Activated CD4-positive, alpha-beta T cell treated with anti-CD3 and anti-CD28 coated beads for 36 hours (primary cell): ENCODE data around the gene AMN. TPM values are rescaled to one million over a fixed set of nuclear protein-coding genes. Genes with fewer than 3 reads are reported as not detected.

Experiments used
- ATAC-seq: fragments of 200-7000 bp; cut with Tn5 transposase; one replicate; pipeline ENCODE4 v1.10.0; 2021; ENCODE audit warnings: mild to moderate bottlenecking, moderate library complexity
- CTCF ChIA-PET: fragments of 350-600 bp; sonication (Branson Sonifier 250); formaldehyde crosslinking; loops from one replicate; lab custom pipeline; 2021; ENCODE audit warnings: antibody characterized with exemption; lab: Charles Lee
- POLR2A ChIA-PET: fragments of 350-600 bp; sonication (Branson Sonifier 250); formaldehyde crosslinking; loops from one replicate; lab custom pipeline; 2021; ENCODE audit warnings: antibody characterized with exemption, inconsistent platforms; lab: Charles Lee
- DNase-seq: peaks from one replicate; pipeline ENCODE4 v3.0.0-alpha.2; 2020
- H3K27ac Mint-ChIP-seq: one replicate; pipeline ENCODE4 v1.8.0; 2021; ENCODE audit warnings: mixed read lengths
- H3K27me3 Mint-ChIP-seq: one replicate; pipeline ENCODE4 v1.8.0; 2021; ENCODE audit warnings: mixed read lengths
- H3K36me3 Mint-ChIP-seq: one replicate; pipeline ENCODE4 v1.8.0; 2021; ENCODE audit warnings: low read depth, mixed read lengths
- H3K4me1 Mint-ChIP-seq: one replicate; pipeline ENCODE4 v1.8.0; 2021; ENCODE audit warnings: mixed read lengths
- H3K4me3 Mint-ChIP-seq: one replicate; pipeline ENCODE4 v1.8.0; 2021; ENCODE audit warnings: mild to moderate bottlenecking, moderate library complexity, mixed read lengths
- H3K9me3 Mint-ChIP-seq: one replicate; pipeline ENCODE4 v1.8.0; 2021; ENCODE audit warnings: low read depth, mixed read lengths
- intact Hi-C, 2 experiments: fragments of 100-400 bp; cut with DNase I in 1 of 2; cut with micrococcal nuclease in 1 of 2; formaldehyde crosslinking; loops; one replicate each; pipeline versions ENCODE4 v1.14.2 to v1.15.1; 2022 to 2024; cut with DNase I, micrococcal nuclease
- total RNA-seq, 2 experiments: library from RNA; stranded (reverse); gene quantifications; one replicate each; pipeline ENCODE4 v1.2.3, GENCODE V29; 2021

Gene AMN
- total RNA-seq, 2 experiments from 2014 or later, result 0.23 to 0.53 TPM

DNA sequence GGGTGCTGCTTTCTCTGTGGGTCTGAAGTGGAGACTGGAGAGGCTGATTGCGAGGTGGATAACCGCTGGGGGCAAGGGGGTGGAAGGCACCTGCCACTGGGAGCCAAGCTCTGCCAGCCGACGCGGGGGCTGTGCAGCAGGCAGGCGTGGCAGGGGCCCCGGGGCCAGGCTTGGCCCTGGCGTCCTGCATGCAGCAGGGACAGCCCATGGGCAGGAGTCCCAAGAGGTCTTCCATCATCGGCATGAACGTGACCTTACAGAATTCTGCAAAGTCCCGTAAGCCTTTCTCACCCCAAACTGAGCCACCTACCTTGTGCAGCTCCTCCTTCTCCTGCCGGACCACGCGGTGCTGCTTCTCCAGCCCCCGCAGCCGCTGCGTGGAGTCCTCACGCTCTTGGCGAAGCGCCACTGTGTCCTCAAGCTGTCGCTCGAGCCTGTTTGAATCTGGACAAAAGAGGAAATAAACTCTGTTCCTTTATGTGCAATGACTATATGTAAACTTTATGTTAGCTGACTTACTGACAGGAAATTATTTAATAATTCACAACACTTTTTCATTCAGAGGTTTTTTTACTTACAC is 51.3 kb downstream of the AMN start:
- H3K27me3 Mint-ChIP-seq, result no peaks in the 10 kb centered on the region
- no peak overlapping the region for H3K27ac Mint-ChIP-seq
- no peaks in the 10 kb centered on the region for H3K4me1 Mint-ChIP-seq
- ATAC-seq (no peak), DNase-seq (no peak)
- H3K4me3 Mint-ChIP-seq, result no peak overlapping the region
- CTCF ChIA-PET, result interaction anchor here (0.7 kb wide), 2 partner anchors 251 to 1203 kb away, joined by 3 to 5 read pairs; no protein-coding TSS in a partner anchor
- H3K9me3 Mint-ChIP-seq, result no peaks in the 10 kb centered on the region
- intact Hi-C loops, result no loop called here
- no peaks in the 10 kb centered on the region for H3K36me3 Mint-ChIP-seq
- POLR2A ChIA-PET, result no interaction called here

DNA sequence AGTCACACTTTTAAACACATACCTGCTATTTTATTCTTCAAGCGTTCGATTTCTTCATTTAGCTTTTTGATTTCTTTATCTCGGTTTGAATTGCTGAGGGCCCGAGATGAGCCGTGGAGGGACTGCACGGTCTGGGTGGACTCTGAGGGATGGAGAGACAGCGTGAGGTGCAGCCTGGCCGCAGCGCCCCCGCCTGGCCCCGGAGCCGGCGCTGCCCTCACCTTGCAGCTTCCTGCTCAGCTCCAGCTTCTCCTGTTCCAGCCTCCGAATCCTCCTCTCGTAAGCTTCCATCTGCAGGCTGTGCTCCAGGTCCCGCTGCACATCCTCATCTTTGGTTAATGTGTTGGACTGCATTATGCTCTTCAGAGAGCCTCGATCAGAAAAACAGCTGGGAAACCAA is 53.2 kb downstream of the AMN start:
- no peak for DNase-seq
- CTCF ChIA-PET, result interaction anchor here (0.7 to 1.3 kb wide), 3 partner anchors 9 to 281 kb away, joined by 3 to 4 read pairs (median 4); no protein-coding TSS in a partner anchor
- H3K27me3 Mint-ChIP-seq, result no peaks in the 10 kb centered on the region
- intact Hi-C loops, result no loop called here
- no peak overlapping the region for H3K27ac Mint-ChIP-seq
- peaks cover 5% of the 10 kb centered on the region for H3K4me1 Mint-ChIP-seq
- H3K36me3 Mint-ChIP-seq, result no peaks in the 10 kb centered on the region
- no peak for ATAC-seq
- H3K4me3 Mint-ChIP-seq, result no peak overlapping the region
- POLR2A ChIA-PET, result no interaction called here
- H3K9me3 Mint-ChIP-seq, result no peaks in the 10 kb centered on the region

DNA sequence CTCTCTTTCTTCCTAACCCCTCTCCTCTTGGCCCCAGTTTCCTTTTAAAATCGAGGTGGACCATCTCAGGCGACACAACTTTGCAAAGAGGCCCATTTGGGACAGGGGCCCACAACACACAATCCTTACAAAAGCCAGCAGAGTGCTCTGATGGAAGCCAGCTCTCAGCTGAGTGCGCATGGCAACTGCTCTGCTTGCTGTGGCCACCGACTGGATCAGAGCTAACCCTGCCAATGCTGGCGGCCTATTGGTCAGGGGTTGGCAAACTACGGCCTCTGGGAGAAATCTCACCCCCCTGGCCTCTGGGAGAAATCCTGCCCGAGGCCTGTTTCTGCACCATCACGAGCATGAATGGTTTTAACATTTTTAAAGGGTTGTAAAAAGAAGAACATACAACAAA is 55.0 kb downstream of the AMN start:
- DNase-seq (no peak), ATAC-seq (no peak)
- Mint-ChIP-seq H3K9me3 (no peaks in the 10 kb centered on the region), H3K27ac (no peak overlapping the region), H3K36me3 (no peaks in the 10 kb centered on the region), H3K4me3 (no peak overlapping the region), H3K4me1 (peaks cover 5% of the 10 kb centered on the region), H3K27me3 (no peaks in the 10 kb centered on the region)
- ChIA-PET POLR2A (no interaction called here), CTCF (no interaction called here)
- intact Hi-C loops, result no loop called here

DNA sequence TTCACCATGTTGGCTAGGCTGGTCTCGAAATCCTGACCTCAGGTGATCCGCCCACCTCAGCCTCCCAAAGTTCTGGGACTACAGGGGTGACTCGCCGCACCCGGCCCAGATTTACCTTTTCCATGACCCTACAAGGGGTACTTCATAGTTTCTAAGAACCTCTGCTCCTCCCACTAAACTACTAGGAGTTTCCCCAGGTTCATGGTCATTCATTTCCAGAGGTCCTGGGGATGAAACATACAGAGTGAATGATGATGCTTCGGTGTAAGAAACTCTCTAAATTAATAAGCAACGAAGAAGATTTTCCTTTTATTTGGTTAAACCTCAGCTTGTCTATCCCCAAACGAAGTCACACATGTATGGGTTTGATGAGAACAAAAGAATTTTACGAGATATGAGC is 56.9 kb downstream of the AMN start:
- POLR2A ChIA-PET, result no interaction called here
- no peak overlapping the region for H3K4me3 Mint-ChIP-seq
- ATAC-seq, result peak; percentile 83

DNA sequence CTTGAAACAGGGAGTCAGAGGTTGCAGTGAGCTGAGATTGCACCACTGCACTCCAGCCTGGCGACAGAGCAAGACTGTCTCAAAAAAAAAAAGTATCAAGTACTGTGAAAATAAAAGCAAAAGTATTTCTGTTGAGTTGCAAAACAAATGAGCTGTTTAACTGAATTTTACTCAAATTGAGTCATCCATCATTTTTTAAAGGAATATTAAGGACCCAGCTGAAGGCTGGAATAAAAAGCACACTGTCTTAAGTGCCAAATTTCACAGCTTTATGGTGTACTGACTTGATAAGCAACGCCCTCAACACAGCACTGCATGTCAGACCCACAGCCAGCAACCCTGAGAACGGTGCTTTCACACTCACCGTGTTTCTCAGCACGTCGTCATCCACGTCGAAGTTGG is 57.9 kb downstream of the AMN start:
- DNase-seq (no peak), ATAC-seq (no peak)
- Mint-ChIP-seq H3K4me3 (no peak overlapping the region), H3K9me3 (no peaks in the 10 kb centered on the region), H3K27me3 (no peaks in the 10 kb centered on the region), H3K4me1 (peaks cover 5% of the 10 kb centered on the region), H3K27ac (no peak overlapping the region), H3K36me3 (no peaks in the 10 kb centered on the region)
- POLR2A ChIA-PET, result no interaction called here
- CTCF ChIA-PET, result interaction anchor here (0.6 to 1.2 kb wide), 4 partner anchors 14 to 456 kb away, joined by 3 to 10 read pairs (median 4); no protein-coding TSS in a partner anchor
- intact Hi-C loops, result no loop called here

More for the DNA sequence above, 56.9 kb downstream of the AMN start:
- Mint-ChIP-seq H3K36me3 (no peaks in the 10 kb centered on the region), H3K9me3 (no peaks in the 10 kb centered on the region), H3K4me1 (peaks cover 5% of the 10 kb centered on the region), H3K27ac (no peak overlapping the region), H3K27me3 (no peaks in the 10 kb centered on the region)
- CTCF ChIA-PET, result no interaction called here
- DNase-seq, result peak; percentile 41
- intact Hi-C loops, result no loop called here

Other genes with a start within 250 kb of the AMN start
- gene TRAF3, start 145.2 kb upstream of the AMN start, total RNA-seq, result 10 to 100 TPM; 66.4 to 83.7 TPM
- 1 to 10 TPM; 4.0 to 4.4 TPM for gene CDC42BPB, start 134.9 kb downstream of the AMN start, total RNA-seq
- not detected for gene LBHD2, start 161.5 kb downstream of the AMN start, total RNA-seq
- not detected for gene EXOC3L4, start 172.1 kb downstream of the AMN start, total RNA-seq
- gene TNFAIP2, start 200.8 kb downstream of the AMN start, total RNA-seq, result 1 to 10 TPM; 1.7 to 1.8 TPM